Measurements from ENCODE around the gene TRIM62.

- TF ChIP-seq MAX (IDR thresholded peaks at IDR 0.05) (no peak), RAD21 (IDR thresholded peaks at IDR 0.05) (no peak), TAF1 (conservative IDR thresholded peaks at IDR 0.05) (no peak), CTCF (IDR thresholded peaks at IDR 0.05; ENCODE audit: low read depth, low read length, missing input control) (no peak), SP1 (IDR thresholded peaks at IDR 0.05) (no peak), JUND (IDR thresholded peaks at IDR 0.05) (no peak), GABPA (IDR thresholded peaks at IDR 0.05 in 1 of 2, conservative IDR thresholded peaks at IDR 0.05 in 1 of 2) (no peak), YY1 (IDR thresholded peaks at IDR 0.05) (no peak), EGR1 (IDR thresholded peaks at IDR 0.05; ENCODE audit: low read depth in 2 of 2) (no peak)
- TF ChIP-seq, protein P1, sequence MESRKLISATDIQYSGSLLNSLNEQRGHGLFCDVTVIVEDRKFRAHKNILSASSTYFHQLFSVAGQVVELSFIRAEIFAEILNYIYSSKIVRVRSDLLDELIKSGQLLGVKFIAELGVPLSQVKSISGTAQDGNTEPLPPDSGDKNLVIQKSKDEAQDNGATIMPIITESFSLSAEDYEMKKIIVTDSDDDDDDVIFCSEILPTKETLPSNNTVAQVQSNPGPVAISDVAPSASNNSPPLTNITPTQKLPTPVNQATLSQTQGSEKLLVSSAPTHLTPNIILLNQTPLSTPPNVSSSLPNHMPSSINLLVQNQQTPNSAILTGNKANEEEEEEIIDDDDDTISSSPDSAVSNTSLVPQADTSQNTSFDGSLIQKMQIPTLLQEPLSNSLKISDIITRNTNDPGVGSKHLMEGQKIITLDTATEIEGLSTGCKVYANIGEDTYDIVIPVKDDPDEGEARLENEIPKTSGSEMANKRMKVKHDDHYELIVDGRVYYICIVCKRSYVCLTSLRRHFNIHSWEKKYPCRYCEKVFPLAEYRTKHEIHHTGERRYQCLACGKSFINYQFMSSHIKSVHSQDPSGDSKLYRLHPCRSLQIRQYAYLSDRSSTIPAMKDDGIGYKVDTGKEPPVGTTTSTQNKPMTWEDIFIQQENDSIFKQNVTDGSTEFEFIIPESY (IDR thresholded peaks at IDR 0.05) = no peak
- TF ChIP-seq, protein P2, sequence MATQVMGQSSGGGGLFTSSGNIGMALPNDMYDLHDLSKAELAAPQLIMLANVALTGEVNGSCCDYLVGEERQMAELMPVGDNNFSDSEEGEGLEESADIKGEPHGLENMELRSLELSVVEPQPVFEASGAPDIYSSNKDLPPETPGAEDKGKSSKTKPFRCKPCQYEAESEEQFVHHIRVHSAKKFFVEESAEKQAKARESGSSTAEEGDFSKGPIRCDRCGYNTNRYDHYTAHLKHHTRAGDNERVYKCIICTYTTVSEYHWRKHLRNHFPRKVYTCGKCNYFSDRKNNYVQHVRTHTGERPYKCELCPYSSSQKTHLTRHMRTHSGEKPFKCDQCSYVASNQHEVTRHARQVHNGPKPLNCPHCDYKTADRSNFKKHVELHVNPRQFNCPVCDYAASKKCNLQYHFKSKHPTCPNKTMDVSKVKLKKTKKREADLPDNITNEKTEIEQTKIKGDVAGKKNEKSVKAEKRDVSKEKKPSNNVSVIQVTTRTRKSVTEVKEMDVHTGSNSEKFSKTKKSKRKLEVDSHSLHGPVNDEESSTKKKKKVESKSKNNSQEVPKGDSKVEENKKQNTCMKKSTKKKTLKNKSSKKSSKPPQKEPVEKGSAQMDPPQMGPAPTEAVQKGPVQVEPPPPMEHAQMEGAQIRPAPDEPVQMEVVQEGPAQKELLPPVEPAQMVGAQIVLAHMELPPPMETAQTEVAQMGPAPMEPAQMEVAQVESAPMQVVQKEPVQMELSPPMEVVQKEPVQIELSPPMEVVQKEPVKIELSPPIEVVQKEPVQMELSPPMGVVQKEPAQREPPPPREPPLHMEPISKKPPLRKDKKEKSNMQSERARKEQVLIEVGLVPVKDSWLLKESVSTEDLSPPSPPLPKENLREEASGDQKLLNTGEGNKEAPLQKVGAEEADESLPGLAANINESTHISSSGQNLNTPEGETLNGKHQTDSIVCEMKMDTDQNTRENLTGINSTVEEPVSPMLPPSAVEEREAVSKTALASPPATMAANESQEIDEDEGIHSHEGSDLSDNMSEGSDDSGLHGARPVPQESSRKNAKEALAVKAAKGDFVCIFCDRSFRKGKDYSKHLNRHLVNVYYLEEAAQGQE (IDR thresholded peaks at IDR 0.05) = no peak
These were observed 1.5 kb downstream of the TRIM62 start for GRCh38 chr1:33180226-33180910.
